ENCODE results near the gene ACP6. TPM values are rescaled to one million over a fixed set of nuclear protein-coding genes. Genes with fewer than 3 reads are reported as not detected.
A peak's percentile ranks its signal among the peaks of the same experiment; 100 is the strongest.

ACP6 gene
- total and polyA plus RNA-seq, 2 of the 13 experiments (the other 11 are each of a cell fraction or from before 2014, with no cell fraction given): 18.1 to 33.7 TPM

- TF ChIP-seq, protein P1, sequence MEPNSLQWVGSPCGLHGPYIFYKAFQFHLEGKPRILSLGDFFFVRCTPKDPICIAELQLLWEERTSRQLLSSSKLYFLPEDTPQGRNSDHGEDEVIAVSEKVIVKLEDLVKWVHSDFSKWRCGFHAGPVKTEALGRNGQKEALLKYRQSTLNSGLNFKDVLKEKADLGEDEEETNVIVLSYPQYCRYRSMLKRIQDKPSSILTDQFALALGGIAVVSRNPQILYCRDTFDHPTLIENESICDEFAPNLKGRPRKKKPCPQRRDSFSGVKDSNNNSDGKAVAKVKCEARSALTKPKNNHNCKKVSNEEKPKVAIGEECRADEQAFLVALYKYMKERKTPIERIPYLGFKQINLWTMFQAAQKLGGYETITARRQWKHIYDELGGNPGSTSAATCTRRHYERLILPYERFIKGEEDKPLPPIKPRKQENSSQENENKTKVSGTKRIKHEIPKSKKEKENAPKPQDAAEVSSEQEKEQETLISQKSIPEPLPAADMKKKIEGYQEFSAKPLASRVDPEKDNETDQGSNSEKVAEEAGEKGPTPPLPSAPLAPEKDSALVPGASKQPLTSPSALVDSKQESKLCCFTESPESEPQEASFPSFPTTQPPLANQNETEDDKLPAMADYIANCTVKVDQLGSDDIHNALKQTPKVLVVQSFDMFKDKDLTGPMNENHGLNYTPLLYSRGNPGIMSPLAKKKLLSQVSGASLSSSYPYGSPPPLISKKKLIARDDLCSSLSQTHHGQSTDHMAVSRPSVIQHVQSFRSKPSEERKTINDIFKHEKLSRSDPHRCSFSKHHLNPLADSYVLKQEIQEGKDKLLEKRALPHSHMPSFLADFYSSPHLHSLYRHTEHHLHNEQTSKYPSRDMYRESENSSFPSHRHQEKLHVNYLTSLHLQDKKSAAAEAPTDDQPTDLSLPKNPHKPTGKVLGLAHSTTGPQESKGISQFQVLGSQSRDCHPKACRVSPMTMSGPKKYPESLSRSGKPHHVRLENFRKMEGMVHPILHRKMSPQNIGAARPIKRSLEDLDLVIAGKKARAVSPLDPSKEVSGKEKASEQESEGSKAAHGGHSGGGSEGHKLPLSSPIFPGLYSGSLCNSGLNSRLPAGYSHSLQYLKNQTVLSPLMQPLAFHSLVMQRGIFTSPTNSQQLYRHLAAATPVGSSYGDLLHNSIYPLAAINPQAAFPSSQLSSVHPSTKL (CRISPR knock-in tag; IDR thresholded peaks at IDR 0.05): no peak
- TF ChIP-seq BORCS8-MEF2B (CRISPR knock-in tag; IDR thresholded peaks at IDR 0.05) (no peak), RBFOX2 (IDR thresholded peaks at IDR 0.05; ENCODE audit: low read depth, low read length) (no peak), RELA (CRISPR knock-in tag; IDR thresholded peaks at IDR 0.05) (peak; percentile 88; the same call in 1 of the 2 replicates), RAD21 (CRISPR knock-in tag; IDR thresholded peaks at IDR 0.05) (peak; percentile 63; the same call in 1 of the 2 replicates), MED8 (CRISPR knock-in tag; IDR thresholded peaks at IDR 0.05; ENCODE audit: insufficient replicate concordance) (no peak), ZNF558 (CRISPR knock-in tag; IDR thresholded peaks at IDR 0.05; ENCODE audit: borderline replicate concordance) (no peak), ZNF570 (CRISPR knock-in tag; IDR thresholded peaks at IDR 0.05; ENCODE audit: borderline replicate concordance) (no peak), ZKSCAN1 (IDR thresholded peaks at IDR 0.05; ENCODE audit: low read length) (no peak), MAFK (conservative IDR thresholded peaks at IDR 0.05 in 1 of 2, IDR thresholded peaks at IDR 0.05 in 1 of 2; ENCODE audit: low read length in 2 of 2) (no peak), ZNF777 (CRISPR knock-in tag; IDR thresholded peaks at IDR 0.05) (no peak), POGK (CRISPR knock-in tag; conservative IDR thresholded peaks at IDR 0.05) (0 out of 2 replicates have a peak, but pooled peaks have one; percentile 22), NFIC (IDR thresholded peaks at IDR 0.05; ENCODE audit: low read length) (no peak), ZNF12 (CRISPR knock-in tag; IDR thresholded peaks at IDR 0.05) (no peak), SP1 (IDR thresholded peaks at IDR 0.05) (no peak), SP1 (CRISPR knock-in tag; IDR thresholded peaks at IDR 0.05) (0 out of 2 replicates have a peak, but pooled peaks have one; percentile 17), TEAD3 (CRISPR knock-in tag; optimal IDR thresholded peaks at IDR 0.05; ENCODE audit: borderline replicate concordance) (peak; percentile 42), ARNT2 (CRISPR knock-in tag; IDR thresholded peaks at IDR 0.05; ENCODE audit: low read depth) (no peak), MXD3 (CRISPR knock-in tag; IDR thresholded peaks at IDR 0.05) (no peak), CC2D1A (CRISPR knock-in tag; IDR thresholded peaks at IDR 0.05) (0 out of 2 replicates have a peak, but pooled peaks have one; percentile 46), MIXL1 (CRISPR knock-in tag; IDR thresholded peaks at IDR 0.05) (no peak)
- TF ChIP-seq, protein P2, sequence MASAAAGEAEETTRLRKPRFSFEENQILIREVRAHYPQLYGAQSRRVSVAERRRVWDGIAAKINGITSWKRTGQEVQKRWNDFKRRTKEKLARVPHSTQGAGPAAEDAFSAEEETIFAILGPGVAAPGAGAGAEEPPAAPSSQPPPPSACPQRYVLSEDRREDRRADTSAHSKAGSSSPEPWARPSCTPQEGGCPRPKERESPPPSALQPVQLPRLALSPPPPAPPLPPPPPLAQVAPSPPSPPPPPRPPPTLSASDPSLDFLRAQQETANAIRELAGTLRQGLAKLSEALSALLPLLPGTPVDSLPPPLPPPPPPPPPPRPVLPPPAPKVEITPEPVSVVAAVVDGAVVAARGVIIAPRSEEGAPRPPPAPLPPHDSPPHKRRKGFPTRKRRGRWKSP (CRISPR knock-in tag; IDR thresholded peaks at IDR 0.05): no peak
- TF ChIP-seq, protein P3, sequence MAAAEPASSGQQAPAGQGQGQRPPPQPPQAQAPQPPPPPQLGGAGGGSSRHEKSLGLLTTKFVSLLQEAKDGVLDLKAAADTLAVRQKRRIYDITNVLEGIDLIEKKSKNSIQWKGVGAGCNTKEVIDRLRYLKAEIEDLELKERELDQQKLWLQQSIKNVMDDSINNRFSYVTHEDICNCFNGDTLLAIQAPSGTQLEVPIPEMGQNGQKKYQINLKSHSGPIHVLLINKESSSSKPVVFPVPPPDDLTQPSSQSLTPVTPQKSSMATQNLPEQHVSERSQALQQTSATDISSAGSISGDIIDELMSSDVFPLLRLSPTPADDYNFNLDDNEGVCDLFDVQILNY (CRISPR knock-in tag; conservative IDR thresholded peaks at IDR 0.05): no peak
These were observed 29.7 kb downstream of the ACP6 start (continued) for GRCh38 chr1:147640553-147641165.
